IMR-90 (cell line): ENCODE data around the gene STIL. TPM values are rescaled to one million over a fixed set of nuclear protein-coding genes. Genes with fewer than 3 reads are reported as not detected.
"Not testable (repeated sequence)": the region's sequence is repeated elsewhere in the genome, so short reads cannot be mapped to it uniquely, and the experiment has no call there.

Experiments used
- ATAC-seq: fragments of 200-7000 bp; cut with Tn5 transposase; 2 replicates; pipeline ENCODE4 v1.9.1; 2020; ENCODE audit warnings: low read depth, mild to moderate bottlenecking, moderate library complexity
- BruUV-seq: library from RNA; stranded (reverse); fragments of 400-500 nt; replicated peaks from 2 replicates; lab custom pipeline; 2021; lab: Mats Ljungman, UMichigan
- CTCF ChIA-PET: fragments of 300-600 bp; formaldehyde crosslinking; extraction: SDS; loops from one replicate; lab custom pipeline; 2021; ENCODE audit warnings: antibody characterized with exemption; lab: Yijun Ruan, JAX
- POLR2A ChIA-PET: fragments of 300-600 bp; sonication (Branson Sonifier 250); formaldehyde crosslinking; loops from one replicate; lab custom pipeline; 2022; ENCODE audit warnings: antibody characterized with exemption; ENCODE audit not compliant: unreplicated experiment; lab: Charles Lee
- DNase-seq: peaks from one replicate; pipeline ENCODE4 v3.0.0; 2013
- H2AFZ ChIP-seq: replicated peaks from 2 replicates; pipeline ENCODE3; 2013; ENCODE audit warnings: low read length, mild to moderate bottlenecking; ENCODE audit not compliant: poor library complexity
- H2AK5ac ChIP-seq: 2 replicates; pipeline ENCODE4 v1.6.1; 2013; ENCODE audit warnings: low read depth, low read length, inconsistent platforms
- H2AK9ac ChIP-seq: replicated peaks from 2 replicates; pipeline ENCODE3; 2013; ENCODE audit warnings: mild to moderate bottlenecking, low read depth, low read length, moderate library complexity; ENCODE audit not compliant: poor library complexity
- H2BK120ac ChIP-seq: 2 replicates; pipeline ENCODE4 v1.6.1; 2013; ENCODE audit warnings: low read depth, low read length, inconsistent platforms
- H2BK15ac ChIP-seq: 3 replicates; pipeline ENCODE4 v1.6.1; 2013; ENCODE audit warnings: low read depth, low read length, inconsistent platforms
- H2BK20ac ChIP-seq: 2 replicates; pipeline ENCODE4 v1.6.1; 2013; ENCODE audit warnings: low read depth, mild to moderate bottlenecking, inconsistent platforms, low read length, moderate library complexity
- H2BK5ac ChIP-seq: 2 replicates; pipeline ENCODE4 v1.6.1; 2013; ENCODE audit warnings: mild to moderate bottlenecking, low read depth, low read length, inconsistent platforms; ENCODE audit not compliant: poor library complexity, severe bottlenecking
- H3K14ac ChIP-seq: replicated peaks from 2 replicates; pipeline ENCODE4 v1.6.1; 2013; ENCODE audit warnings: low read depth, low read length, inconsistent platforms
- H3K18ac ChIP-seq: 2 replicates; pipeline ENCODE4 v1.6.1; 2013; ENCODE audit warnings: low read depth, low read length, control low read depth
- H3K23ac ChIP-seq: 2 replicates; pipeline ENCODE4 v1.6.1; 2013; ENCODE audit warnings: low read depth, low read length, inconsistent platforms
- H3K27ac ChIP-seq: 2 replicates; pipeline ENCODE4 v1.5.1; 2013; ENCODE audit warnings: mild to moderate bottlenecking, control low read depth, low read length; ENCODE audit not compliant: insufficient read depth
- H3K27me3 ChIP-seq: 2 replicates; pipeline ENCODE4 v1.6.1; 2013; ENCODE audit warnings: low read length; ENCODE audit not compliant: control insufficient read depth, insufficient read depth
- H3K36me3 ChIP-seq: 2 replicates; pipeline ENCODE4 v1.6.1; 2013; ENCODE audit warnings: low read length, mixed read lengths; ENCODE audit not compliant: control insufficient read depth, insufficient read depth
- H3K4ac ChIP-seq: 2 replicates; pipeline ENCODE4 v1.6.1; 2013; ENCODE audit warnings: low read depth, low read length, inconsistent platforms
- H3K4me1 ChIP-seq: 2 replicates; pipeline ENCODE4 v1.6.1; 2013; ENCODE audit warnings: low read length, mixed read lengths; ENCODE audit not compliant: control insufficient read depth, insufficient read depth
- H3K4me2 ChIP-seq: 2 replicates; pipeline ENCODE4 v1.6.1; 2013; ENCODE audit warnings: low read depth, mild to moderate bottlenecking, control low read depth, low read length, moderate library complexity
- H3K4me3 ChIP-seq: 2 replicates; pipeline ENCODE4 v1.5.1; 2013; ENCODE audit warnings: low read depth, mild to moderate bottlenecking, control low read depth, low read length, moderate library complexity; ENCODE audit not compliant: insufficient read depth
- H3K56ac ChIP-seq: 2 replicates; pipeline ENCODE4 v1.6.1; 2013; ENCODE audit warnings: low read length, inconsistent platforms; ENCODE audit not compliant: insufficient read depth; ENCODE audit errors: extremely low read depth
- H3K79me1 ChIP-seq, 2 experiments: 2 replicates each; pipeline ENCODE4 v1.6.1; 2013; ENCODE audit warnings: low read length in 2 of 2, inconsistent platforms in 1 of 2, low read depth in 1 of 2
- H3K9ac ChIP-seq: 2 replicates; pipeline ENCODE4 v1.6.1; 2013; ENCODE audit warnings: low read depth, low read length, control low read depth
- H3K9me1 ChIP-seq: 2 replicates; pipeline ENCODE4 v1.6.1; 2013; ENCODE audit warnings: low read length, inconsistent platforms; ENCODE audit not compliant: insufficient read depth
- H3K9me3 ChIP-seq: 2 replicates; pipeline ENCODE4 v1.6.1; 2013; ENCODE audit warnings: low read length; ENCODE audit not compliant: control insufficient read depth, insufficient read depth
- H4K20me1 ChIP-seq: 2 replicates; pipeline ENCODE4 v1.6.1; 2013; ENCODE audit warnings: low read length, inconsistent platforms; ENCODE audit not compliant: insufficient read depth
- H4K5ac ChIP-seq: 2 replicates; pipeline ENCODE4 v1.6.1; 2013; ENCODE audit warnings: mild to moderate bottlenecking, low read depth, low read length, control low read depth
- H4K8ac ChIP-seq, 2 experiments: 2 replicates each; pipeline ENCODE4 v1.6.1; 2013; ENCODE audit warnings: low read depth in 2 of 2, low read length in 2 of 2, control low read depth in 1 of 2, inconsistent platforms in 1 of 2
- H4K91ac ChIP-seq: 2 replicates; pipeline ENCODE4 v1.6.1; 2013; ENCODE audit warnings: low read depth, low read length, inconsistent platforms; ENCODE audit not compliant: insufficient read depth
- WGBS, 2 experiments: methylation state at CpG; one replicate each; pipeline versions ENCODE4 v1.1.5 to v1.1.7; 2013; ENCODE audit warnings: missing lambda C conversion rate in 2 of 2; ENCODE audit not compliant: insufficient read length in 1 of 2; ENCODE audit errors: extremely low coverage in 2 of 2; 5-methylcytosine and 5-hydroxymethylcytosine counted together
- dilution Hi-C: fragments of 300-500 bp; cut with HindIII; formaldehyde crosslinking; loops from one replicate; pipeline ENCODE4 v1.14.3; 2018; ENCODE audit warnings: low sequenced_read_pairs; ENCODE audit not compliant: unreplicated experiment
- in situ Hi-C: fragments of 300-500 bp; cut with MboI; formaldehyde crosslinking; loops from 3 replicates; pipeline ENCODE4 v1.14.3; 2019; ENCODE audit warnings: low sequenced_read_pairs, inconsistent platforms, mixed read lengths
- intact Hi-C: fragments of 100-400 bp; cut with micrococcal nuclease; formaldehyde crosslinking; loops from 2 replicates; pipeline ENCODE4 v1.10.0; 2022
- polyA plus RNA-seq, 3 experiments: library from polyadenylated mRNA; depleted of rRNA; stranded (reverse); fragments of >200 nt; gene quantifications; 2 replicates each; pipeline ENCODE4 v1.2.3, GENCODE V29; 2012; ENCODE audit warnings: low replicate concordance in 1 of 3
- total RNA-seq: library from RNA; depleted of rRNA; stranded (reverse); fragments of >200 nt; gene quantifications from 2 replicates; pipeline ENCODE4 v1.2.3, GENCODE V29; 2012

The STIL gene
- total and polyA plus RNA-seq, 2 of the 4 experiments (the other 2 are of a cell fraction): 6.8 to 17.2 TPM

DNA sequence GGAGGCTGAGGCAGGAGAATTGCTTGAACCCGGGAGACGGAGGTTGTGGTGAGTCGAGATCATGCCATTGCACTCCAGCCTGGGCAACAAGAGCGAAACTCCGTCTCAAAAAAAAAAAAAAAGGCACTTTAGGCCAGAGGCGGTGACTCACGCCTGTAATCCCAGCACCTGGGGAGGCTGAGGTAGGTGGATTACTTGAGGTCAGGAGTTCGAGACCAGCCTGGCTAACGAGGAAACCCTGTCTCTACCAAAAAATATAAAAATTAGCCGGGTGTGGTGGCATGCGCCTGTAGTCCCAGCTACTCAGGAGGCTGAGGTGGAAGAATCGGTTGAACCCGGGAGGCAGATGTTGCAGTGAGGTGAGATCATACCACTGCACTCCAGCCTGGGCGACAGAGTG, 6.0 kb upstream of the STIL start:
- H3K9me3 ChIP-seq, in situ Hi-C loops, H3K9me1 ChIP-seq, H2BK120ac ChIP-seq, H3K4me1 ChIP-seq, H3K23ac ChIP-seq, H4K91ac ChIP-seq, dilution Hi-C loops, H3K56ac ChIP-seq, H4K20me1 ChIP-seq, H3K27ac ChIP-seq, H3K18ac ChIP-seq, intact Hi-C loops, H2AK9ac ChIP-seq, H2AK5ac ChIP-seq, H3K4me2 ChIP-seq, H3K4me3 ChIP-seq, H2BK20ac ChIP-seq, H3K79me1 ChIP-seq, H4K5ac ChIP-seq, ATAC-seq, POLR2A ChIA-PET, H2BK15ac ChIP-seq, H2BK5ac ChIP-seq, DNase-seq, H3K36me3 ChIP-seq, H3K27me3 ChIP-seq, H4K8ac ChIP-seq, H3K9ac ChIP-seq, CTCF ChIA-PET, H3K4ac ChIP-seq, H3K14ac ChIP-seq, H2AFZ ChIP-seq, BruUV-seq: not testable (repeated sequence)
- no CpG with 5 or more reads among the region's 14 CpGs for WGBS, 2 experiments
